IPS-11a (cell line): ENCODE results near the gene AKT1.
"Not testable (repeated sequence)": the region's sequence is repeated elsewhere in the genome, so short reads cannot be mapped to it uniquely, and the experiment has no call there.

Experiments used
- H3K4me3 ChIP-seq: one replicate; pipeline ENCODE4 v1.5.1; 2013; ENCODE audit warnings: low read depth, low read length, control low read depth

AKT1 gene

GRCh38 chr14:104819361-104819781, 23.8 kb upstream of the AKT1 start:
- no peak overlapping the region for H3K4me3 ChIP-seq

- H3K4me3 ChIP-seq, result no peak overlapping the region
Observed at GRCh38 chr14:104818714-104819161, 23.2 kb upstream of the AKT1 start.

- H3K4me3 ChIP-seq, result no peak overlapping the region
Observed at GRCh38 chr14:104817930-104818713, 22.6 kb upstream of the AKT1 start.

- H3K4me3 ChIP-seq, result peak overlapping the region; percentile 89
Observed at GRCh38 chr14:104816616-104816884, 21.0 kb upstream of the AKT1 start.

GRCh38 chr14:104814701-104815100, 19.2 kb upstream of the AKT1 start:
- not testable (repeated sequence) for H3K4me3 ChIP-seq

- no peak overlapping the region for H3K4me3 ChIP-seq
Observed at GRCh38 chr14:104813286-104813685, 17.7 kb upstream of the AKT1 start.

- no peak overlapping the region for H3K4me3 ChIP-seq
Observed at GRCh38 chr14:104810316-104810715, 14.8 kb upstream of the AKT1 start.

GRCh38 chr14:104808456-104808855, 12.9 kb upstream of the AKT1 start:
- no peak overlapping the region for H3K4me3 ChIP-seq

- no peak overlapping the region for H3K4me3 ChIP-seq
Observed at GRCh38 chr14:104806625-104807465, 11.3 kb upstream of the AKT1 start.

- H3K4me3 ChIP-seq, result no peak overlapping the region
Observed at GRCh38 chr14:104805941-104806624, 10.5 kb upstream of the AKT1 start.

- no peak overlapping the region for H3K4me3 ChIP-seq
Observed at GRCh38 chr14:104805326-104805678, 9.8 kb upstream of the AKT1 start.

GRCh38 chr14:104804481-104805325, 9.2 kb upstream of the AKT1 start:
- no peak overlapping the region for H3K4me3 ChIP-seq

GRCh38 chr14:104803912-104804410, 8.4 kb upstream of the AKT1 start:
- no peak overlapping the region for H3K4me3 ChIP-seq

GRCh38 chr14:104803280-104803911, 7.8 kb upstream of the AKT1 start:
- H3K4me3 ChIP-seq, result no peak overlapping the region

- no peak overlapping the region for H3K4me3 ChIP-seq
Observed at GRCh38 chr14:104802394-104803184, 7.0 kb upstream of the AKT1 start.

- H3K4me3 ChIP-seq, result peak overlapping the region; percentile 51
Observed at GRCh38 chr14:104801520-104802393, 6.2 kb upstream of the AKT1 start.

- peak within 1 kb of the TSS; percentile 83 for H3K4me3 ChIP-seq
Observed at GRCh38 chr14:104800771-104801519, 5.4 kb upstream of the AKT1 start, which contains the start of gene ZBTB42. ZBTB42 (plus strand) TSS chr14:104801101; CDS start chr14:104801198, 97 bp downstream.
